Kidney (tissue), 14 donors: Measurements from ENCODE around the gene RNF44. TPM values are rescaled to one million over a fixed set of nuclear protein-coding genes. Genes with fewer than 3 reads are reported as not detected.
"Not testable (repeated sequence)": the region's sequence is repeated elsewhere in the genome, so short reads cannot be mapped to it uniquely, and the experiment has no call there.

ENCODE experiments used
- DNase-seq, 5 donors: peaks; one replicate each; pipeline ENCODE4 v3.0.0-alpha.2; 2013 to 2020
- FAIRE-seq: peaks from 2 replicates; lab custom pipeline; 2012; peaks lifted over from hg19 to GRCh38; lab: Jason Lieb, UNC
- H3K27ac ChIP-seq, 2 donors: one replicate each; pipeline ENCODE4 v1.7.0; 2013; ENCODE audit warnings: low read depth in 2 of 2, low read length in 2 of 2, inconsistent platforms in 1 of 2
- H3K27me3 ChIP-seq: one replicate; pipeline ENCODE4 v1.7.1; 2013; ENCODE audit warnings: low read length, inconsistent platforms; ENCODE audit not compliant: control insufficient read depth, insufficient read depth
- H3K36me3 ChIP-seq, 3 donors: one replicate each; pipeline versions ENCODE4 v1.7.0 to v1.7.1; 2013; ENCODE audit warnings: low read length in 3 of 3, control low read depth in 1 of 3, inconsistent platforms in 1 of 3; ENCODE audit not compliant: insufficient read depth in 3 of 3, control insufficient read depth in 2 of 3
- H3K4me1 ChIP-seq, 3 donors: one replicate each; pipeline versions ENCODE4 v1.7.0 to v1.7.1; 2013; ENCODE audit warnings: low read length in 3 of 3, inconsistent platforms in 1 of 3, low read depth in 1 of 3; ENCODE audit not compliant: control insufficient read depth in 2 of 3, insufficient read depth in 2 of 3
- H3K4me3 ChIP-seq, 3 donors: one replicate each; pipeline versions ENCODE4 v1.7.0 to v1.8.1; 2013; ENCODE audit warnings: low read length in 3 of 3, control low read depth in 1 of 3, inconsistent platforms in 1 of 3
- H3K9ac ChIP-seq, 3 donors: one replicate each; pipeline versions ENCODE4 v1.7.0 to v1.7.1; 2013; ENCODE audit warnings: low read length in 3 of 3, control low read depth in 1 of 3, inconsistent platforms in 1 of 3
- H3K9me3 ChIP-seq, 3 donors: one replicate each; pipeline versions ENCODE4 v1.7.0 to v1.7.1; 2013; ENCODE audit warnings: low read length in 3 of 3, control low read depth in 1 of 3, inconsistent platforms in 1 of 3; ENCODE audit not compliant: control insufficient read depth in 2 of 3, insufficient read depth in 1 of 3
- CTCF ChIP-seq: IDR thresholded peaks from 3 replicates; pipeline ENCODE4 v1.5.1; 2012; ENCODE audit warnings: mild to moderate bottlenecking, moderate library complexity, borderline replicate concordance; ENCODE audit not compliant: insufficient read depth; ENCODE audit errors: extremely low read depth
- intact Hi-C: fragments of 100-400 bp; cut with DNase I; formaldehyde crosslinking; loops from one replicate; pipeline ENCODE4 v1.11.1; 2022
- polyA plus RNA-seq: library from polyadenylated mRNA; stranded (reverse); fragments of 350-450 nt; fragmentation: Illumina TruSeq; extraction: RNeasy Lipid Tissue Mini Kit (QIAGEN cat#74804); gene quantifications from one replicate; pipeline ENCODE4 v1.2.3, GENCODE V29; 2014; ENCODE audit warnings: low read depth, low replicate concordance; ENCODE audit not compliant: insufficient read depth
- total RNA-seq: library from RNA; stranded (reverse); fragmentation: NEBNext Ultra II Directional; extraction: Animal tissue kit (Norgen Biotek cat#: 25700); gene quantifications from one replicate; pipeline ENCODE4 v1.2.1, GENCODE V29; 2021
- donor health status: control.
- donor health status: control.
- donor health status: control.
- donor health status: control.
- donor health status: control.
- donor health status: DM: yes; HTN: yes; CAD: no.
- donor health status: Normal renal cell carcinoma (clear cell type).

RNF44 gene
- total and polyA plus RNA-seq, 2 donors from 2014 or later, result 12.5 to 61.8 TPM

- H3K9ac ChIP-seq, result no peak overlapping the region
- H3K36me3 ChIP-seq, result no peaks in the 10 kb centered on the region
- intact Hi-C loops, result no loop called here
- H3K9me3 ChIP-seq, result no peaks in the 10 kb centered on the region
- no peaks in the 10 kb centered on the region for H3K27me3 ChIP-seq
- DNase-seq (no peak), FAIRE-seq (no peak)
- H3K4me3 ChIP-seq, result no peak overlapping the region
- TF ChIP-seq CTCF, result no peak
- no peak overlapping the region for H3K27ac ChIP-seq
- H3K4me1 ChIP-seq, result peaks cover 0 to 21% (median 0%) of the 10 kb centered on the region in 3 donors
Observed at GRCh38 chr5:176553260-176554085, 16.3 kb upstream of the RNF44 start.

DNA sequence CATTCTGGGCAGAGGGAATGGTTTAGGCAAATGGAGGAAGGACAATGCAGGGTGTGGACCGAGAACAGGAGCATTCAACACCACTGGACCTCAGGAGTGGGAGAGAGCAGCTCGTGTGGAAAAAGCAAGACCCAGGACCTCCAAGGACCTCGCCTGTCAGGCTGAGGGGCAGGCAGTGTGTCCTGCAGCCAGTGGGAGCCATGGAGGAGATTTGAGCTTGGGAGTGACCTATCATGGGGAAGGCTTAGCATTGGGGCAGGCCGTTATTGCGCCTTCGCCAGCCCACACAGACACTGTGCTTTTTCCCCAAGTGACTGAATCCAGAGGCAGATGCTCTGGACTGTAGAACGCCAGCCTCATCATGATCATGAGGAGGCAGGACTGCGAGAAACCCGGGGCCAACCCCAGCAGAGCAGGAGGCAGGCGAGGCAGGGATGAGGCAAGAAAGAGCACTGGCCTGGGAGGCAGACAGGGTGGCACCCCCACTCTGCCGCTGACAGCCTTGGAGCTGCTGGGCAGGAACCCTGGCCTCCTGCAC is 15.2 kb upstream of the RNF44 start:
- H3K4me3 ChIP-seq, result no peak overlapping the region
- H3K27me3 ChIP-seq, result no peaks in the 10 kb centered on the region
- no peak for TF ChIP-seq CTCF
- no peak for FAIRE-seq
- no peaks in the 10 kb centered on the region for H3K9me3 ChIP-seq
- H3K4me1 ChIP-seq, result peaks cover 0 to 22% (median 0%) of the 10 kb centered on the region in 3 donors
- H3K9ac ChIP-seq, result no peak overlapping the region
- peak in 1 of 5 donors; percentile 51 for DNase-seq
- intact Hi-C loops, result no loop called here
- no peaks in the 10 kb centered on the region for H3K36me3 ChIP-seq
- no peak overlapping the region for H3K27ac ChIP-seq

- H3K27ac ChIP-seq, H3K36me3 ChIP-seq, H3K4me3 ChIP-seq, H3K9ac ChIP-seq, FAIRE-seq, intact Hi-C loops, H3K9me3 ChIP-seq, H3K27me3 ChIP-seq, DNase-seq: not testable (repeated sequence)
- H3K4me1 ChIP-seq, result peaks cover 0 to 22% (median 0%) of the 10 kb centered on the region in 3 donors
Observed at GRCh38 chr5:176550937-176551336, 13.7 kb upstream of the RNF44 start.

- intact Hi-C loops, result no loop called here
- H3K4me1 ChIP-seq, result peaks cover 0 to 27% (median under 1%) of the 10 kb centered on the region in 3 donors
- no peak for TF ChIP-seq CTCF
- no peaks in the 10 kb centered on the region for H3K36me3 ChIP-seq
- H3K27me3 ChIP-seq, result no peaks in the 10 kb centered on the region
- no peak overlapping the region for H3K27ac ChIP-seq
- no peak overlapping the region for H3K9ac ChIP-seq
- FAIRE-seq (no peak), DNase-seq (peak in 1 of 5 donors; percentile 69)
- no peaks in the 10 kb centered on the region for H3K9me3 ChIP-seq
- peak overlapping the region in 2 of 3 donors; percentile 26 to 48 for H3K4me3 ChIP-seq
Observed at GRCh38 chr5:176550275-176550831, 13.2 kb upstream of the RNF44 start.
